Measurements from ENCODE around the gene TRIM15. TPM values are rescaled to one million over a fixed set of nuclear protein-coding genes. Genes with fewer than 3 reads are reported as not detected.

The TRIM15 gene
- total RNA-seq, 1 experiment from 2014 or later: 6.5 TPM

- H3K27ac ChIP-seq (ENCODE audit: low read depth, low read length): no peak overlapping the region
- H2AFZ ChIP-seq (ENCODE audit: low read depth, low read length, poor library complexity, severe bottlenecking): no peak overlapping the region
- CTCF ChIA-PET: interaction anchor here (1.1 kb wide), 1 partner anchor 22 kb away, joined by 3 read pairs; no protein-coding TSS in a partner anchor
- intact Hi-C loops (cut with micrococcal nuclease): no loop called here
- no peak overlapping the region for H3K9ac ChIP-seq (ENCODE audit: low read length)
- H3K36me3 ChIP-seq (ENCODE audit: control insufficient read depth in 1 of 2, insufficient read depth in 2 of 2, low read length in 2 of 2): no peaks in the 10 kb centered on the region
- peaks cover 28 to 31% of the 10 kb centered on the region in 2 experiments for H3K4me1 ChIP-seq (ENCODE audit: control insufficient read depth in 1 of 2, insufficient read depth in 2 of 2, low read length in 2 of 2)
- no peaks in the 10 kb centered on the region for H4K20me1 ChIP-seq (ENCODE audit: insufficient read depth)
- TF ChIP-seq EGR1 (IDR thresholded peaks at IDR 0.05; ENCODE audit: low read depth) (no peak), YY1 (IDR thresholded peaks at IDR 0.05; ENCODE audit: extremely low read depth, insufficient replicate concordance, low read depth, low read length) (no peak), CBX3 (IDR thresholded peaks at IDR 0.05; ENCODE audit: low read depth) (no peak), ZBTB33 (IDR thresholded peaks at IDR 0.05; ENCODE audit: extremely low read depth, insufficient replicate concordance, low read length) (no peak), POLR2AphosphoS5 (IDR thresholded peaks at IDR 0.05; ENCODE audit: low read depth, low read length) (no peak), EZH2 (IDR thresholded peaks at IDR 0.05) (no peak), ELF1 (IDR thresholded peaks at IDR 0.05; ENCODE audit: borderline replicate concordance, low read depth) (no peak), POLR2A (IDR thresholded peaks at IDR 0.05; ENCODE audit: borderline replicate concordance, extremely low read depth, insufficient read depth, insufficient read length) (no peak), TCF7L2 (IDR thresholded peaks at IDR 0.05; ENCODE audit: borderline replicate concordance, extremely low read depth, insufficient read depth, insufficient read length) (no peak), ATF3 (IDR thresholded peaks at IDR 0.05) (no peak), SIN3A (IDR thresholded peaks at IDR 0.05; ENCODE audit: low read depth) (no peak), SP1 (IDR thresholded peaks at IDR 0.05; ENCODE audit: low read depth) (no peak), CEBPB (IDR thresholded peaks at IDR 0.05; ENCODE audit: low read depth) (no peak), MAX (IDR thresholded peaks at IDR 0.05) (no peak), EZH2phosphoT487 (IDR thresholded peaks at IDR 0.05; ENCODE audit: borderline replicate concordance) (no peak), ZNF274 (IDR thresholded peaks at IDR 0.05; ENCODE audit: low read depth, low read length) (no peak), RAD21 (IDR thresholded peaks at IDR 0.05; ENCODE audit: low read depth) (no peak), SRF (IDR thresholded peaks at IDR 0.05; ENCODE audit: low read depth) (no peak), JUND (IDR thresholded peaks at IDR 0.05) (no peak), REST (IDR thresholded peaks at IDR 0.05; ENCODE audit: low read depth) (no peak)
- DNase-seq (ENCODE audit: low read depth, low spot score) (no peak), ATAC-seq (no peak)
- no peak overlapping the region for H3K4me3 ChIP-seq (replicated peaks in 1 of 2; ENCODE audit: low read depth in 1 of 2, low read length in 2 of 2)
- no peak overlapping the region for H3K4me2 ChIP-seq (ENCODE audit: low read length)
- H3K79me2 ChIP-seq (ENCODE audit: insufficient read depth, low read length): no peaks in the 10 kb centered on the region
- H3K9me3 ChIP-seq (ENCODE audit: control insufficient read depth in 1 of 2, insufficient read depth in 1 of 2, low read depth in 1 of 2, low read length in 2 of 2): no peaks in the 10 kb centered on the region
- no peaks in the 10 kb centered on the region for H3K9me2 ChIP-seq (ENCODE audit: insufficient read depth)
- RAD21 ChIA-PET (ENCODE audit: low non-redundant PET in 1 of 2, low total read pairs in 2 of 2, uncharacterized antibody in 2 of 2, unreplicated experiment in 2 of 2): no interaction called here
- no TSS peak for BruUV-seq (replicated peaks)
- no peaks in the 10 kb centered on the region for H3K27me3 ChIP-seq (ENCODE audit: insufficient read depth, low read length)
- POLR2A ChIA-PET: no interaction called here
These were observed 10.3 kb upstream of the TRIM15 start for GRCh38 chr6:30152910-30153610.

Data from HCT116 (cell line).